ENCODE measurements around the gene DYRK1A. TPM values are rescaled to one million over a fixed set of nuclear protein-coding genes. Genes with fewer than 3 reads are reported as not detected.
"Not testable (repeated sequence)": the region's sequence is repeated elsewhere in the genome, so short reads cannot be mapped to it uniquely, and the experiment has no call there.

Gene DYRK1A
- 10 to 100 TPM; 14.2 to 18.5 TPM for polyA plus RNA-seq

- 0 to 1% methylated on average over 82 to 92 of the region's 92 CpGs for WGBS, 2 donors
- Histone ChIP-seq H3K9me3 (ENCODE audit: control insufficient read depth in 2 of 2, insufficient read depth in 1 of 2, low read depth in 1 of 2, low read length in 1 of 2) (no peaks in the 10 kb centered on the region), H3K27me3 (ENCODE audit: control insufficient read depth in 1 of 2, insufficient read depth in 2 of 2, low read length in 2 of 2) (no peaks in the 10 kb centered on the region)
Measured at GRCh38 chr21:37366482-37367316, at the start of gene DYRK1A. Gene DYRK1A, plus strand, starts transcription at chr21:37366773. Its CDS starts 53,602 bp downstream, at chr21:37420375.

GRCh38 chr21:37319551-37319950, 47.0 kb upstream of the DYRK1A start:
- Histone ChIP-seq H3K9me3 (ENCODE audit: control insufficient read depth in 2 of 2, insufficient read depth in 1 of 2, low read depth in 1 of 2, low read length in 1 of 2) (peaks cover 0 to 3% of the 10 kb centered on the region in 2 donors), H3K27ac (ENCODE audit: low read depth in 2 of 2, low read length in 1 of 2) (no peak overlapping the region), H3K4me3 (ENCODE audit: low read depth in 1 of 2, low read length in 2 of 2) (no peak overlapping the region), H3K36me3 (ENCODE audit: control insufficient read depth in 2 of 2, insufficient read depth in 2 of 2, low read length in 1 of 2) (no peaks in the 10 kb centered on the region), H3K27me3 (ENCODE audit: control insufficient read depth in 1 of 2, insufficient read depth in 2 of 2, low read length in 2 of 2) (no peaks in the 10 kb centered on the region), H3K4me1 (ENCODE audit: control insufficient read depth in 2 of 2, insufficient read depth in 2 of 2, low read length in 1 of 2) (no peaks in the 10 kb centered on the region)
- 56 to 62% methylated on average over 2 of the region's 2 CpGs for WGBS, 2 donors

More at GRCh38 chr21:37366482-37367316, at the start of gene DYRK1A:
- peak within 1 kb of the TSS; percentile 92 for H3K4me3 ChIP-seq (ENCODE audit: low read depth in 1 of 2, low read length in 2 of 2)
- peak within 1 kb of the TSS; percentile 100 for H3K27ac ChIP-seq (ENCODE audit: low read depth in 2 of 2, low read length in 1 of 2)
- no peaks in the 10 kb centered on the region for H3K36me3 ChIP-seq (ENCODE audit: control insufficient read depth in 2 of 2, insufficient read depth in 2 of 2, low read length in 1 of 2)
- H3K4me1 ChIP-seq (ENCODE audit: control insufficient read depth in 2 of 2, insufficient read depth in 2 of 2, low read length in 1 of 2) = no peaks in the 10 kb centered on the region

DNA sequence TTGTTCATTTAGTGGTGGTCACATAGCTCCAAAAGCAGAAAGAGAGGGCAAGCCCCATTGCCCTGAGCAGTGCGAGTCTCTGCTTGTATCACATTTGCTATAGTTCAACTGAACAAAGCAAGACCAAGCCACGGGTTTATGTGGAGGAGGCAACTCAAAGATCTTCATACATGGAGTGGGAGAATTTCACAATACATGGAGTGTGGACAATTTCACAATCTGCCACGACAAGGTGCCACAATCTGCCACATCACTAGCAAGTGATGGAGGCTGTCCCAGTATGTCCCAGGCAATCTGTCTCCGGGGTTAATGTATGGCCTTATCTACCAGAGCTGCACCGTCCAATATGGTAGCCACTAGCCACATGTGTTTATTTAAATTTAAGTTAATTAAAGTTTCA, 44.5 kb upstream of the DYRK1A start:
- Histone ChIP-seq H3K9me3 (ENCODE audit: control insufficient read depth in 2 of 2, insufficient read depth in 1 of 2, low read depth in 1 of 2, low read length in 1 of 2) (peaks cover 0 to under 1% of the 10 kb centered on the region in 2 donors), H3K4me1 (ENCODE audit: control insufficient read depth in 2 of 2, insufficient read depth in 2 of 2, low read length in 1 of 2) (no peaks in the 10 kb centered on the region), H3K27ac (ENCODE audit: low read depth in 2 of 2, low read length in 1 of 2) (no peak overlapping the region), H3K27me3 (ENCODE audit: control insufficient read depth in 1 of 2, insufficient read depth in 2 of 2, low read length in 2 of 2) (no peaks in the 10 kb centered on the region), H3K4me3 (ENCODE audit: low read depth in 1 of 2, low read length in 2 of 2) (no peak overlapping the region), H3K36me3 (ENCODE audit: control insufficient read depth in 2 of 2, insufficient read depth in 2 of 2, low read length in 1 of 2) (no peaks in the 10 kb centered on the region)
- WGBS, 2 donors = 77 to 80% methylated on average over 5 of the region's 5 CpGs

DNA sequence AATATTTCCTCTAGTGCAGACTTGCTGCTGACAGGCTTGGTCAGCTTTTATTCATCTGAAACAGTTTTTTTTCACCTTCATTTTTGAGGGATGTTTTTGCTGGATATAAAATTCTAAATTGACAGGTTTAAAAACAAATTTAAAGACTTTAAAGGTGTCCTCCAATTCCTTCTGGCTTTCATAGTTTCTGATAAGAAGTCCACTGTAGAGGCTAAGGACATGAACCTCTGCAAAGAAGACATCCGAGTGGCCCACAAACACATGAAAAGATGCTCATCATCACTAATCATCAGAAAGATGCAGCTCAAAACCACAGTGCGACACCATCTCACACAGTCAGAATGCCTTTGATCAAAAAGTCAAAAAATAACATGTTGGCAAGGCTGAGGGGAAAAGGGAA, 42.0 kb upstream of the DYRK1A start:
- H3K27me3 ChIP-seq (ENCODE audit: control insufficient read depth in 1 of 2, insufficient read depth in 2 of 2, low read length in 2 of 2) = no peaks in the 10 kb centered on the region
- no peak overlapping the region for H3K27ac ChIP-seq (ENCODE audit: low read depth in 2 of 2, low read length in 1 of 2)
- no peaks in the 10 kb centered on the region for H3K36me3 ChIP-seq (ENCODE audit: control insufficient read depth in 2 of 2, insufficient read depth in 2 of 2, low read length in 1 of 2)
- WGBS, 2 donors = 92 to 95% methylated on average over 2 of the region's 2 CpGs
- H3K4me3 ChIP-seq (ENCODE audit: low read depth in 1 of 2, low read length in 2 of 2) = no peak overlapping the region
- H3K4me1 ChIP-seq (ENCODE audit: control insufficient read depth in 2 of 2, insufficient read depth in 2 of 2, low read length in 1 of 2) = no peaks in the 10 kb centered on the region
- no peaks in the 10 kb centered on the region for H3K9me3 ChIP-seq (ENCODE audit: control insufficient read depth in 2 of 2, insufficient read depth in 1 of 2, low read depth in 1 of 2, low read length in 1 of 2)

GRCh38 chr21:37328147-37328546, 38.4 kb upstream of the DYRK1A start:
- WGBS, 2 donors = 90 to 96% methylated on average over 7 of the region's 7 CpGs
- H3K9me3 ChIP-seq (ENCODE audit: control insufficient read depth in 2 of 2, insufficient read depth in 1 of 2, low read depth in 1 of 2, low read length in 1 of 2); H3K4me1 ChIP-seq (ENCODE audit: control insufficient read depth in 2 of 2, insufficient read depth in 2 of 2, low read length in 1 of 2); H3K27ac ChIP-seq (ENCODE audit: low read depth in 2 of 2, low read length in 1 of 2); H3K27me3 ChIP-seq (ENCODE audit: control insufficient read depth in 1 of 2, insufficient read depth in 2 of 2, low read length in 2 of 2); H3K4me3 ChIP-seq (ENCODE audit: low read depth in 1 of 2, low read length in 2 of 2); H3K36me3 ChIP-seq (ENCODE audit: control insufficient read depth in 2 of 2, insufficient read depth in 2 of 2, low read length in 1 of 2): not testable (repeated sequence)

- no peaks in the 10 kb centered on the region for H3K4me1 ChIP-seq (ENCODE audit: control insufficient read depth in 2 of 2, insufficient read depth in 2 of 2, low read length in 1 of 2)
- H3K4me3 ChIP-seq (ENCODE audit: low read depth in 1 of 2, low read length in 2 of 2) = no peak overlapping the region
- H3K9me3 ChIP-seq (ENCODE audit: control insufficient read depth in 2 of 2, insufficient read depth in 1 of 2, low read depth in 1 of 2, low read length in 1 of 2) = no peaks in the 10 kb centered on the region
- no peak overlapping the region for H3K27ac ChIP-seq (ENCODE audit: low read depth in 2 of 2, low read length in 1 of 2)
- H3K36me3 ChIP-seq (ENCODE audit: control insufficient read depth in 2 of 2, insufficient read depth in 2 of 2, low read length in 1 of 2) = no peaks in the 10 kb centered on the region
- WGBS, 2 donors = 84 to 89% methylated on average over 4 of the region's 4 CpGs
- no peaks in the 10 kb centered on the region for H3K27me3 ChIP-seq (ENCODE audit: control insufficient read depth in 1 of 2, insufficient read depth in 2 of 2, low read length in 2 of 2)
Measured at GRCh38 chr21:37331411-37331810, 35.2 kb upstream of the DYRK1A start.

GRCh38 chr21:37335053-37335452, 31.5 kb upstream of the DYRK1A start:
- 87% methylated on average over 5 of the region's 5 CpGs for WGBS, 2 donors
- Histone ChIP-seq H3K9me3 (ENCODE audit: control insufficient read depth in 2 of 2, insufficient read depth in 1 of 2, low read depth in 1 of 2, low read length in 1 of 2) (no peaks in the 10 kb centered on the region), H3K27ac (ENCODE audit: low read depth in 2 of 2, low read length in 1 of 2) (no peak overlapping the region), H3K27me3 (ENCODE audit: control insufficient read depth in 1 of 2, insufficient read depth in 2 of 2, low read length in 2 of 2) (no peaks in the 10 kb centered on the region), H3K4me1 (ENCODE audit: control insufficient read depth in 2 of 2, insufficient read depth in 2 of 2, low read length in 1 of 2) (peaks cover 0 to 2% of the 10 kb centered on the region in 2 donors), H3K4me3 (ENCODE audit: low read depth in 1 of 2, low read length in 2 of 2) (no peak overlapping the region), H3K36me3 (ENCODE audit: control insufficient read depth in 2 of 2, insufficient read depth in 2 of 2, low read length in 1 of 2) (no peaks in the 10 kb centered on the region)

DNA sequence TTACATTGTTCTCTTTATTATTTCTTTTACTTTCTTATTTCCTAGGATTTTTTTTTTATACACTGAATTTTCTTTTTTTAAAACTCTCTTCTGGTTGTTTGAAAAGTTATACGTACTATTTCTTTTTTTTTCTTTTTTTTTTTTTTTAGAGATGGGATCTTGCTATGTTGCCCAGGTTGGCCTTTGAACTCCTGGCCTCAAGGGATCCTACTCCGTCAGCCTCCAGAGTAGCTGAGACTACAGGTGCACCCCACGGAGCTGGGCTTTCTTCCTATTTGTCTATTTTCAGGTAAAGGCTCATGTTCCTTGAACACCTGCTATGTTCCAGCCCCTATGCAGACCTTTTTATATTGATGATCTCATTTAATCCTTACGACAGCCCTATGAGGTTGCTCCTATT, 29.4 kb upstream of the DYRK1A start:
- Histone ChIP-seq H3K27ac (ENCODE audit: low read depth in 2 of 2, low read length in 1 of 2) (no peak overlapping the region), H3K4me3 (ENCODE audit: low read depth in 1 of 2, low read length in 2 of 2) (no peak overlapping the region), H3K36me3 (ENCODE audit: control insufficient read depth in 2 of 2, insufficient read depth in 2 of 2, low read length in 1 of 2) (no peaks in the 10 kb centered on the region), H3K4me1 (ENCODE audit: control insufficient read depth in 2 of 2, insufficient read depth in 2 of 2, low read length in 1 of 2) (peaks cover 0 to 2% of the 10 kb centered on the region in 2 donors), H3K27me3 (ENCODE audit: control insufficient read depth in 1 of 2, insufficient read depth in 2 of 2, low read length in 2 of 2) (no peaks in the 10 kb centered on the region), H3K9me3 (ENCODE audit: control insufficient read depth in 2 of 2, insufficient read depth in 1 of 2, low read depth in 1 of 2, low read length in 1 of 2) (no peaks in the 10 kb centered on the region)
- WGBS, 2 donors = 95 to 96% methylated on average over 4 of the region's 4 CpGs

DNA sequence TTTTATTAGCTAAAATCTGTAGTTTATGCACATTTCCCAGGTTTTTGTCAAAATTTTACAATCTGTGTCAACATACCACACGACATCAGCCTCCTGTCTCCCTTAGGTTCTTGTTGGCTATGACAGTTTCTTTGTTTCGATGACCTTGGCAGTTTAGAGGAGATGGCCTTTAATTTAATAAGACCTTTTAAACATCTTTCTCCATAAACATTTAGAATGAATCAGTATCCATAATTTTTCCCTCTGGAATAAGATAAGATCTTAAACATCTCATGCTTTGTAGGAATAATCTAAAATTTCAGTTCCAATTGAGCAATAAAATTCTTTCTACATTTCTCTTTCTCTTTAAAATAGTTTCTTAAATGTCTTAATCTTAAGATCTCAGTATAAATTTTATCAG, 28.7 kb upstream of the DYRK1A start:
- no peak overlapping the region for H3K4me3 ChIP-seq (ENCODE audit: low read depth in 1 of 2, low read length in 2 of 2)
- H3K36me3 ChIP-seq (ENCODE audit: control insufficient read depth in 2 of 2, insufficient read depth in 2 of 2, low read length in 1 of 2) = no peaks in the 10 kb centered on the region
- peaks cover 0 to 2% of the 10 kb centered on the region in 2 donors for H3K4me1 ChIP-seq (ENCODE audit: control insufficient read depth in 2 of 2, insufficient read depth in 2 of 2, low read length in 1 of 2)
- H3K27ac ChIP-seq (ENCODE audit: low read depth in 2 of 2, low read length in 1 of 2) = no peak overlapping the region
- H3K9me3 ChIP-seq (ENCODE audit: control insufficient read depth in 2 of 2, insufficient read depth in 1 of 2, low read depth in 1 of 2, low read length in 1 of 2) = no peaks in the 10 kb centered on the region
- WGBS, 2 donors = 92 to 97% methylated on average over 2 of the region's 2 CpGs
- H3K27me3 ChIP-seq (ENCODE audit: control insufficient read depth in 1 of 2, insufficient read depth in 2 of 2, low read length in 2 of 2) = no peaks in the 10 kb centered on the region

Measured in esophagus (tissue), 2 donors.